Kasumi-1 (cell line): ENCODE results near the gene LYZL6.
"Not testable (repeated sequence)": the region's sequence is repeated elsewhere in the genome, so short reads cannot be mapped to it uniquely, and the experiment has no call there.

ENCODE experiments used
- DNase-seq, 2 experiments: peaks; one replicate each; lab custom pipeline; 2025; lab: John Stamatoyannopoulos, UW

LYZL6 gene

DNA sequence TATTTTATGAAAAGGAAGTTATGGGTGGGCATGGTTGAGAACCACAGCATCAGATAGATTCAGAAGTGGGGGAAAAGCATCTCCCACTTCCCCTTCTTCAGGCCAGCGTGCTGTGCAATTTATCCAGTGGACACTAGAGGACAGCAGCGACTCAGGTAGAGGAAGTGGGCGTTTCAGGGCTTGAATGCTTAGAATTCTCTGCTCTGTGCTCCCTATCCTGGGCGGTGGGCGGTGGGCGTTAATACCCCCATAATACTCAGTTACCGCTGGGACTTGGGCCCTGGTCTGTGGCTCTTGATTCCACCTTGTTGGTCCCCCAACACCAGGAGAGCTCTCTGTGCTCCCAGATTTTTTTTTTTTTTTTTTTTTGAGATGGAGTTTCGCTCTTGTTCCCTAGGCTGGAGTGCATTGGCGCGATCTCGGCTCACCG lies 3.7 kb upstream of the LYZL6 start:
- peak; percentile 77 to 78 for DNase-seq

DNA sequence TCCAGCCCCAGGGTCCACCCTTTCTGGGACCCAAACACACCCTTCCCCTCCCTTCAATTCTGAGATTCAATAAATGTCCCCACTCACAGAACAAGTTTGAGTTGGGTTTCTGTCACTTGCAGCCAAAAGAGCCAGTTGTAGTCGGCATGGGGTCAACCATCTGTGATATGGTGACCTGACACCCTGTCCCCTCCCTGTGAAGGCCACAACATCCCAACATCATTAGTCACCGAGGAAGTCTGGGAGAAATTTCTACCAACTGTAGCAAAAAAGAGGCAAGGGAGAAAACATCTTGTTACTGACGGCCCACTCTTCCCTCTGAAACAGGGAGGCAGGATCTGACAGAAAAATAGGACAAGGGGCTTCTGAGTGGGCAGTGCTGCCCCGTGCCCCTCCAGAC lies 638 bp upstream of the LYZL6 start:
- no peak for DNase-seq

DNA sequence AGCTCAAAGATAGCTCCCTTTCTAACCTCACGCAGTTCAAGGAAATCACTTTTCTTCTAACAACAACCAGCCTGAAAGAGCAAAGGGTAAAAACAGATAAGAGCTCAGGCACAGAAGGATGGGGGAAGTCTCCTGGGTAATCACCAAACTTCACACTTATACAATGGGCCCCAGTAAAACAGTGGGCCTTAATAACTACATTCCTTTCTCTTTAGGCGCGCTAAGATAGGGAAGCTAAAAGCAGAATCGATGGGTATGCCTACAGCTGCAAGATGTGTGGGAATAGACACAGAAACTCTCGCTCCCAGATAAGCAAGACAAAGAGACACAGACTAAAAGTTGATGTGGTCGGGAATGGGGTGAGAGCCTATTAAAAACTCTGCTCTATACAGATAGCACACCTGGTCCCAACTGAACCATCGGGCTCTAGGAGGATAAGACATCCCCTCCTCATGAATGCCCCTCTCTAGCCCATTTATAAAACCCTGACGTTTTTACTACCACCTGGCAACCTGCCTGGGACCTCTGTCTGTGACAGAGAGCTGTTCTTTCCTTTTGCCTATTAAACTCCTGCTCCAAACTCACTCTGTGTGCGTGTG lies 826 bp downstream of the LYZL6 start:
- no peak for DNase-seq

DNA sequence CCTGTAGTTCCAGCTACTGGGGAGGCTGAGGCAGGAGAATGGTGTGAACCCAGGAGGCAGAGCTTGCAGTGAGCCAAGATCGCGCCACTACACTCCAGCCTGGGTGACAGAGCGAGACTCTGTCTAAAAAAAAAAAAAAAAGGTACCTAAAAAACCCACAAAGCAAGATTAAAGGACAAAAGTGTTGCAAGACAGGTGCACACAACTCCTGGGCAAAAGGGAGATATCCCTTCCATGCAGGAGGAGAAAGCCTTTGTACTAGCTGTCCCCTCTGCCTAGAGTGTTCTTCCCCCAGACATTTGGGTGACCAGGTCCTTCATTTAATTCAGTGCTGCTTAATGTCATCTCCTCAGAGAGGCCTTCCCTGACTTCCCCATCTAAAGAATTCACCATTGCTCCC lies 5.0 kb downstream of the LYZL6 start:
- not testable (repeated sequence) for DNase-seq

DNA sequence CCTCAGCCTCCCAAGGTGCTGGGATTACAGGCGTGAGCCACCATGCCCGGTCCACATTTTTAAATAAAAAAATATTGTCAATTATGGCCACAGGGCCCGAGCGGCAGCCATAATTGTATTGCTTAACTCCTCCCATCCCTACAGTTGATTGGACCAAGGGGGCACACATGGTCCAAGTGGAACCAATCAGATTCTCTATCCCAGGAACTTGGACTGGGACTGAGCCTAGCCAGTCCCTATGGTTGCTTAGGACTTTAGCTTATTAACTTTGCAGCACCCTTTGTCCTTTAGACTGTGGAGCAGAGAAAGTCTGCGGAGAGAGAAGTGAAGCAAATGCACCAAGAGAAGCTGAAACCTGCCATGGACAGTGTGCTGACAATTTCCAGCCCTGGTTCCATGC lies 7.5 kb downstream of the LYZL6 start:
- no peak for DNase-seq

DNA sequence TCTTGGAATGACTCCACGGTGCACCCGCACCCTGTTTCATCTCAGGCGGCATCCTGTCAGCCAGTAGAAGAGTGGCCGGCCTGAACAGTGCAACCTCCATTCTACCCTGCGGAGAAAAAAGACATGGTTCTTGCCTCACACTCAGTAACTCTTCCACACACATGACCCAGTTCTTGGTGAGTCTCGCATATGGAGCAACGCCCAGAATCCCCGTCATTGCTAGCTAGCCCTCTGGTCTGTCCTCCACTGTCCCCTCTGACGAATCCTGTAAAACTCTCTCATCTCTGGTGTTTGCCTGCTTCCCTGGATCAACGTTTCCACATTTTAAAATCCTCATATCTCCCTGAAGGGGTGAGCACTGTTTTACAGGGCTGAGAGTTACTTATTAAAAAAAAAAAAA lies 8.8 kb downstream of the LYZL6 start:
- no peak for DNase-seq

DNA sequence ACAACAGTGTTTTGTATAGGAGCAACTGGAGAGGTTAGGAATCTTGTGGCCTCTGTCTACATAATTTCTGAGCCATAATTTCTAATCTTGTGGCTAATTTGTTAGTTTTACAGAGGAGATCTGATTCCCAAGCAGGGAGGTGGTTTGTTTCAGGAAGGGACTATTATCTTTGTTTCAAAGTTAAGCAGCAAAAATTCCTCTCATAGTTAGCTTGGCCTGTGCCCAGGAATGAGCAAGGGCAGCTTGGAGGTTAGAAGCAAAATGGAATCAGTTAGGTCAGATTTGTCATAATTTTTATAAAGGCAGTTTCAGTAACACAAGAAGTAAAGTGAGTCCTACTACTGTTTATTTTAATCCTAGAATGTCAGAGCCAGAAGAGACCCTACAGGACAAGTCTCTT lies 10.9 kb downstream of the LYZL6 start:
- DNase-seq = no peak

DNA sequence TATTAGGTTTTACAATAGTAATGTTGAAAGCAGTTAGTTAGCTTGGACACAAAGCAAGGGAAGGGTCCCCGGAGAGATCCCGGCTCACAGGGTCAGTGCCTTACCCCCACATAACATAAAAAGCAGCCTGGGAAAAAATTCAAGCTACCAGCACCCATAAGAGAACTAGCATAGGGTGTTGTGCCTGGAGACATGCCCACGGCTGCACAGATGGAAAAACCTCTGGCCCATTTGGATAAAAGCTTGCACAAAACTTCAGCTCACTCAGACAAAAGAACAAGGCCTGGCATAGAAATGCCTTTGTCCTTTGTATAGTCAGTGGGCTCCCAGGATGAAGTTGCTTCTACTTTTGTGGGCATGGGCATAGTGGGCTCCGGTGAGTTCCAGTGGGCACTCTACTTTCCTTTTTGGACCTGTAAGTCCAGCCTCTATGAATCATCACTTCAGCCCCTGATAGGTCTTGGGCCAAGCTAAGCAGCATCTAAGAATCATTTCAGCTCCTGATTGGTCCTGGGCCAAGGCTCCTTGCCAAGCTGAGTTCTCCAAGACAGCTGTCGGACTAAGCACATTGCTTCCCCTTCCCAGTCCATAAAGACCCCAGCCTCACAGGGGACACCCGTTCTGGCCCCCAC lies 11.6 kb downstream of the LYZL6 start:
- no peak for DNase-seq

DNA sequence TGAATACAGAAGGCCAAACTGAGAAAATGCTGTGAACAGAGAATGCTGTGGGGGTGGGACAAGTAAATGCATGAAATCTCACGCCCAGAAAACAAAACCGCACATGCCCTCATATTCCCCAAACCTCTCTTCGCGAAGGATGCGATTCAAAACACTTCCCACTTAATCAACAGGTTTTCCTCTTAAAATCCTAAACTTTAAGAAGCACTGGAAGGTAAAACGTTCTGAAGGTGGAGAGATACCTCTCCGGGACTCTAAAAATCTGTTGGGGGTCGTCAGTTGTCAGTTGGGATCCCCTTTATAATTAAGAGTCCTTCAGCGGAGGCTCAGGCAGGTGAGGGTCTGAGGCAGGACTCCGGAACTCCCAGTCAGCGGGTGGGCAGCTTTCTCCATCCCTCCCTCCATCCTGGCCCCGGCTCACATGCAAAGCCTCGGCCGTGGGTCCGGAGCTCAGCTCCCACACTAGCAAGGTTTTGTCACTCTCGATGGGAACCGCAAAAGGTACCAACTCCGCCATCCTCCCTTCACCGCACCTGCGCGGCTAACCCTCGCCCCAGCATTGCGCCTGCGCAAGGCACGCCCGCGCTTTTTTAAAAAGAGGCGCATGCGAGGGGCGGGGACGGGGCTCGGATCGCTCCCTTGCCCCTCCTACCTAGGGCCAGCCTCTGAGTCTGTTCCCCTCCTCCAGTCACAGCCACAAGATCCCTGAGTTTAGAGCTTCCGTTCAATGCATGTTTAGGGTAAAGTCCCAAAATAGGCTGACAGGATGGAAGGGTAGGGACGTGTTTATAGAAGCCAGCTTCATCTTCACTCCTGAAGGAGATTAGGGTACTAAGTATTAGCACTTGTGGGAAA lies 13.1 kb downstream of the LYZL6 start, which contains the start of gene RDM1:
Gene RDM1 (minus strand): TSS at position 563 of the 855 bp plus-strand sequence. CDS start 46 bp downstream, at position 517.
- DNase-seq = peak; percentile 91

DNA sequence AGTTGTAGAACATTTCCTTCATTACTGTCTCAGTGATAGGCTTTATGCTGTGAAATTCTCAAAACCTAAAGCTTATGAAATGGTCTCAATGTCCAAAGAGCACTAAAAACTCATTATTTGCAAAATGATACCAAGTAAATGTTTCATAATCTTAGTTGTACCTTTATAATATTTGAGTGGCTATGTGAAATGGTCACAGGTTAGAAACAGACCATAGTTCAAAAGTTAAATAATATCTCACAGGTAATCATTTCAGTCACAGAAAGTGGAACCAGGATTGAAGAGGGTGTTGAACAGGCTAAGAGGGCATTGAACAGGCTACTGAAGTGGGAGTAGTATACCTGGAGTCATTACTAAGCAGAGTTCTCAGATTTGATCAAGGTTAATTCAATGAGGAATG lies 15.8 kb downstream of the LYZL6 start:
- no peak for DNase-seq

DNA sequence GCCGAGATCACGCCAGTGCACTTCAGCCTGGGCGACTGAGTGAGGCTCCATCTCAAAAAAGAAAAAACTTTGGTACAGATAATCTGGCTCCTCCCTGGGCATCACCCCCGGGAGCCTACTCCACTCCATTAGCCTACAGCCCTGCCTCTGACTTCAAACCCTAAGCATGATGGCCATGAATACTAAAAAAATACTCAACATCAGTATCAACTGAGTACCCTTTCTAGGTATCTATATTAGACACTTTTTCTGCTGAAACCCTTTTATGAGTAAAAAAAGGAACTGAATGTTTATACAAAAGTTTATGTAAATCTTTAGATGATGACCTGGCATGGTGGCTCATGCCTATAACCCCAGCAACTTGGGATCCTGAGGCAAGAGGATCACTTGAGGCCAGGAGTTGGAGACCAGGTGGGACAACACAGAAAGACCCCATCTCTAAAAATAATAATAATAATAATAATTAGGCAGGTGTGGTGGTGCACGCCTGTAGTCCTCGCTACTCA lies 19.9 kb downstream of the LYZL6 start:
- DNase-seq = no peak

DNA sequence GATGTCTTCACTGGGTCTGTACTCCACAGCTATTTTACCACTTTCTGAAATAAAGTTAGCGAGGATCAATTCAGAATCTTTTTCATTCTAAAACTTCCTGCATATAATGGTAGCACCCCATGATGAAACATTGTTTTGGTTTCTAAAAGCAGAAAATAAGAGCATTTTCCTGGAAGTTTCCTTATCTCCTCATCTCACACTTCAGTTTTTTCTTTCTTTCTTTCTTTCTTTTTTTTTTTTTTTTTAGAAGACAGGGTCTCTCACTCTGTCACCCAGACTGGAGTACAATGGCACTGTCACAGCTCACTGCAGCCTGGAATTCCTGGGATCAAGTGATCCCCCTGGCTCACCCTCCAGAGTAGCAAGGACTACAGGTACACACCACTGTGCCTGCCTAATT lies 23.3 kb downstream of the LYZL6 start:
- no peak for DNase-seq

DNA sequence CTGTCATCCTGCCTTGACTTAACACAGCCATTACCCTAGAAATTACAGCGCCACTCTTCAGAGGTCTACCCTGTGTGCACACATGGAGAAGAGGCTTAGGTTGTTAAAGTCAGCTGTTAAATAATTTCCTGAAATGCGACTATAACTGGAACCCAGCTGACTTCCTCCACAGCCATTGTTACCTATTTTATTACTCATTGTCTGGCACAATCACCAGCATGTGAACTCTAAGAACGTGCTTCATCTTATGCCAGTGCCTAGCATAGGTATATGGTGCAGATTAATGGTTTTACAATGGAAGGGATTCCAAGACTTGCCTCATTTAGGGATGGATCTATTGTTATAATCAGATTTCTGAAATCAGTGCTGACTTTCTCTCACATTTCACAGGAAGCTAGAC lies 24.8 kb downstream of the LYZL6 start:
- DNase-seq = no peak

DNA sequence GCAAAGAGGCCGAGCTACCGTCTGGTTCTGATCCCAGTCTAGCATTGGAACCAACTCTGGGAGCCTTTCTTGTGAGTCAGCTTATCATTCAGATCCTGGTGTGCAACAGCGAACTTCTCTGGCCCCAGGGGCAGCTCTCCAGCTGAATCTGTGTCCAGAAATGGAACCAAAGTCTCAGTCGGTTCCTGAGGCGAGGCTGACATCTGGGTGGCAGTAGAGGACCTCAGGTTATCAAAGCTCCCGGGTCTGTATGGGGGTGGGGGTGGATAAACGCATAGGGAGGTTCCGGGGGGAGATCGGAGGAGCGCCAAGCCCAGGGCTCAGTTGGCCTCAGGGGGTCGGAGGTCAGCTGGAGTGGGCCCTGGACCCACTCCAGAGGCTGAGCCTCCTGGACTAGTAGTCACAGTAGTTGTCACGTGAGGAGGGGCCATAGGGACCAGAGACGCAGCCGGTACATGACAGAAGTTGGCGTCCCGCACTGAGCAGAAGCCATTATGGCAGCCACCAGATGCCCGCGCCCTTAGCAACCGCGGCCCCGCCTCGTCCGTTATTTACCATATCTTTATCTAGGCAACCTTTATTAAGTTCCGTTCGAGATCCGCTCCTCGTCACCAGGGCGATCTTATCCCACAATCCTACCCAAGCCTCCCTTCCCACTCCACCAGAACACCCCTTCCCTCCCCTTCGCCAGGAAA lies 25.8 kb downstream of the LYZL6 start:
- DNase-seq = no peak

DNA sequence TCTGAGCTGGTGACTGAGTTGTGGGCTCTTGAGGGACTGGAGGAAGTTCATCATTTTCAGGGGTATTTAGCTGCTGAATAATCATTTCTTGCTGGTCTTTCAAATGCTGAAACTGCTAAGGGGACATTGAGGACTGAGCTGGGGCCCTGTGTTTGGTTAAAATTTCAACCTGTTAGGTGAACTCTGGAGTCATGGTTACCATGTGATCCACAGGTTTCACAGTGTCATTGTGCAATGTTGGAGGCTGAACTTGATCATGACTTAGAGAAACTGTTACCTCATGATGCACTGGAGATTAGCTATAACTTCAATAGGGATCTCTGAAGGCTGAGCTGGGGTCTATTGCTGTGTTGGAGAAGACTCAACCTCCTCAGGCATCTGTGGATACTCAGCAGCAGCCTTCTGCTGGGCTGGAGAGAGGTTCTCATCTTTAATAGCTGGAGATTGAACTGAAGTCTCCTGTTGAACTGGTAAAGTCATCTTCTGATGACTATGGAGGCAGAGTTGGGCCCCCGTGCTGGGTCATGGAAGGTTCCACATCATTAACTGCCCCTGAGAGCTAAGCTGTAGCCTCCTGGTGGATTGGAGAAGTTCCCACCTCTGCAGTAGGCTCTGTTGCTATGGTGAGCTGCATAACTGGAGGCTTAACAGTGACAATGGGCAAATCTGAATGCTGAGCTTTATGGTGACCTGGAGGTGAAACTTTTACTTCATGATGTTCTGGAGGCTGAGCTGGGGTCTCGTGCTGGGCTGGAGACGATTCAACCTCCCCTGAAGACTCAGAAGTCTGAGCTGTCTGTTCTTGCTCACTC lies 28.2 kb downstream of the LYZL6 start:
- no peak for DNase-seq

DNA sequence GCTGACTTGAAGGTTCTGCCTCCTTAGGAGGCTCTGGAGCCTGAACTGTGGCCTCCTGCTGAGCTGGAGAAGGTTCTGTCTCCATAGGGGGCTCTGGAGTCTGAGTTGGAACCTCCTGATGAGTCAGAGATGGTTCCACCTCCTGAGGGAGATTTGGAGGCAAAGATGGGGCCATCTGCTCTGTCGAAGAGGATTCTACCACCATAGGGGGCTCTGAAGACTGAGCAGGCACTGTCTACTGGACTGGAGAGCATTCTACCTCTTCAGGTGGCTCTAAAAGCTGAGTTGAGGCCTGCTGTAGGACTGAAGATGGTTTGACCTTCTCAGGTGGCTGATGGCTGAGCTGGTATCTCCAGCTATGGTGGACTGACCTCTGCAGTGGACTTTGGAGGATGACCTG lies 29.2 kb downstream of the LYZL6 start:
- no peak for DNase-seq

DNA sequence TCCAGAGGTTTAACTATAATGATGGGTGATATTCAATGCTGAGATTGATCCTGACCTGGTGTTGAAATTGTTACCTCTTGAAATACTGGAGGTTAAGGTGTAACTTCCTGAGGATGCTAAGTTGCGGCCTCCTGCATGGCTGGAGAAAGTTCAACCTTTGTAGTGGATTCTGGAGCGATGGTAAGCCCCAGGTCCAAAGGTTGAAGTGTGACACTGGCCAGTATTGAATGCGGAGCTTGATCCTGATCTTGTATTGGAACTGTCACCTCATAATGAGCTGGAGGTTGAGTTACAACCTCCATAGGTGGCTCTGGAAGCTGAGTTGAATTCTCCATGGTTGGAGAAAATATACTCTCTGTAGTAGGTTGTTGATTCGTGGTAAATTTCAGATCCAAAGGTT lies 29.9 kb downstream of the LYZL6 start:
- DNase-seq = no peak

DNA sequence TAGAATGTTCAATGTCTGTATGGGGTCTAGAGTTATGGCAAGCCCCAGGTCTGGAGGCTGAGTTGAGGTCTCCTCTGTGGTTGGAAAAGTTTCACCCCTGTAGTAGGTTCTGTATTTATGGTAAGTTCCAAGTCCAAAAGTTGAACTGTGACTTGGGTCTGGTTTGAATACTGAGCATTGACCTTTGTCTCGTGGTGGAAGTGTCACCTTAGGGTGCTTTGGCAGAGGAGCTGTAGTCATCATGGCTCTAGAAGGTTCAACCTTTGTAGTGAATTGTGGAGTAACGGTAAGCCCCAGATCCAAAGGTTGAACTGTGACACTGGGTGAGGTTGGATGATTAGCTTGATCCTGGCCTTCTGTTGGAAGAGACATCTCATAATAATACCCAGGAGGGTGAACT lies 30.6 kb downstream of the LYZL6 start:
- DNase-seq = no peak

DNA sequence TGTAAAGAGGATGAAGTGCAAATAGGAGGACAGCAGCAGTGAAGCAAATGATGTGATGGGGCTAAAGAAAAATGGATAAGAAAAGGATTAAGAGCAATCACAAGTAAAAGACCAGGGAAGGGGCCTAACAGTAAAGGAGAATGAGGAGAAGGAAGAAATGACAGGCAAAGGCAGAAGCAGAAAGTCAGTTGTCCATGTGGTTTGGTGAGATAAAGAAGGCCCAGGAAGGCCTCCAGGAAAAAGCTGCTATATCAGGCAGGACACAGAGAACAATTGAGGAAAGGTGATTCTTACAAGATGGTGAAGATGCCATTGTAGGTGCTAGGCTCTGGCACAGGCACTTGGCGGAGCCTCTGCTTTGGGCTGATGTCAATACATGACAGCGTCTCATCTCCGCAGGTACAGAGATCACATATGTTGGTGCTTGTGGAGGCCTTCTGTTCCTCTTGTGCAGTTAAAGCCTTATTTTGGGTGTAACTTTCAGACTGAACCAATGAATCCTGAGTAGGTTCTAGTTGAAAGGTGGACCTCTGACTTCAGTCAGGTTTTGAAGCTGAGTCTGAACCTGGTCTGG lies 31.1 kb downstream of the LYZL6 start:
- DNase-seq = no peak

DNA sequence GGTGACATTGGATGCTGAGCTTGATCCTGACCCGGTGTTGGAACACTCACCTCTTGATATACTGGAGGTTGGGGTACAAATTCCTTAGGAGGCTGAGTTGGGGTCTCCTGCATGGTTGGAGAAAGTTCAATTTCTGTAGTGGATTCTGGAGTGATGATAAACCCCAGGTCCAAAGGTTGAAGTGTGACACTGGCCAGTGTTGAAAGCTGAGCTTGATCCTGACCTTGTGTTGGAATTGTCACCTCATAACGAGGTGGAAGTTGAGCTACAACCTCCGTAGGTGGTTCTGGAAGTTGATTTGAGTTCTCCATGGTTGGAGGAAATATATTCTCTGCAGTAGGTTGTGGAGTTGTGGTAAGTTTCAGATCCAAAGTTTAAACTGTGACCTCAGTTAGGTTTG lies 34.1 kb downstream of the LYZL6 start:
- DNase-seq = no peak

DNA sequence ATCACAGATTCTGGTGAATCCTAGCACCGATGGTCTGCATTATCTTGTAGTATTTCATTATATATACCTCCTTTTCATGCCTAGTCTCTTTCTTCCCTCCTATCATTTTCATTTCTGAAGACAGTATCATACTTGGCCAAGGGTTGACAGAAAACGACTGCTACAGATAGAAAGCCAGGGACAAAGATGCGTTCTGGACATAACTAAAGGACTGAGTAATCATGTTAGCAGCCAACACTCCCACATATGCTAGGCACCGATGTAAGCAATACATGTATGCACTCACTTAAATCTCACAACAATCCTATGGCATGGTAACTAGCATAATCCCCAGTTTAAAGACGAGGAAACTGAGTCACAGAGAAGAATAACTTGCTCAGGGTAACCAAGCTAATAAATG lies 35.8 kb downstream of the LYZL6 start:
- DNase-seq = no peak
